HCT116 (cell line): ENCODE results near the gene COL9A3. TPM values are rescaled to one million over a fixed set of nuclear protein-coding genes. Genes with fewer than 3 reads are reported as not detected.

Source experiments
- ATAC-seq: fragments of 200-7000 bp; cut with Tn5 transposase; 2 replicates; pipeline ENCODE4 v1.9.1; 2020; ENCODE audit warnings: mild to moderate bottlenecking, moderate library complexity
- BruUV-seq: library from RNA; stranded (reverse); fragments of 400-500 nt; replicated peaks from 2 replicates; lab custom pipeline; 2021; lab: Mats Ljungman, UMichigan
- CTCF ChIA-PET: fragments of 300-600 bp; sonication (Branson Sonifier 250); formaldehyde crosslinking; loops from one replicate; lab custom pipeline; 2021; ENCODE audit warnings: antibody characterized with exemption; lab: Charles Lee
- POLR2A ChIA-PET: fragments of 300-600, 350-600 bp; sonication (Branson Sonifier 250); formaldehyde crosslinking; loops from one replicate; lab custom pipeline; 2021; ENCODE audit warnings: antibody characterized with exemption; lab: Charles Lee
- RAD21 ChIA-PET, 2 experiments: fragments of 300-600 bp; sonication (Branson Sonifier 250); formaldehyde crosslinking; loops; one replicate each; lab custom pipeline; 2023; ENCODE audit warnings: low total read pairs in 2 of 2; ENCODE audit not compliant: uncharacterized antibody in 2 of 2, unreplicated experiment in 2 of 2, low non-redundant PET in 1 of 2; lab: Charles Lee
- DNase-seq: peaks from one replicate; pipeline ENCODE4 v3.0.0-alpha.2; 2010; ENCODE audit warnings: low read depth, low spot score
- H2AFZ ChIP-seq: fragments of 200-600 bp; shearing (Covaris generic), sonication (generic); 2 replicates; pipeline ENCODE4 v1.6.1; 2017; ENCODE audit warnings: low read depth, mixed run types, mixed read lengths, antibody characterized with exemption, low read length; ENCODE audit not compliant: poor library complexity, severe bottlenecking
- H3K27ac ChIP-seq: 2 replicates; pipeline ENCODE4 v1.5.1; 2012; ENCODE audit warnings: low read depth, low read length
- H3K27me3 ChIP-seq: fragments of 200-600 bp; sonication (generic); 2 replicates; pipeline ENCODE4 v1.6.1; 2016; ENCODE audit warnings: mixed run types, low read length, mixed read lengths; ENCODE audit not compliant: insufficient read depth
- H3K36me3 ChIP-seq, 2 experiments: fragments of 200-500 bp in 1 of 2; fragments of 200-600 bp in 1 of 2; sonication (Bioruptor generic) in 1 of 2; sonication (generic) in 1 of 2; 2 replicates each; pipeline versions ENCODE4 v1.5.1 to v1.6.1; 2014 to 2016; ENCODE audit warnings: low read length in 2 of 2, inconsistent platforms in 1 of 2, mixed read lengths in 1 of 2, mixed run types in 1 of 2; ENCODE audit not compliant: insufficient read depth in 2 of 2, control insufficient read depth in 1 of 2
- H3K4me1 ChIP-seq, 2 experiments: fragments of 200-600 bp in 1 of 2; sonication (generic) in 1 of 2; 2 replicates each; pipeline versions ENCODE4 v1.5.1 to v1.6.1; 2012 to 2017; ENCODE audit warnings: low read length in 2 of 2, inconsistent platforms in 1 of 2, mild to moderate bottlenecking in 1 of 2, mixed read lengths in 1 of 2, mixed run types in 1 of 2, moderate library complexity in 1 of 2; ENCODE audit not compliant: insufficient read depth in 2 of 2, control insufficient read depth in 1 of 2
- H3K4me2 ChIP-seq: fragments of 200-600 bp; sonication (generic); 2 replicates; pipeline ENCODE4 v1.6.1; 2017; ENCODE audit warnings: mixed run types, low read length, mixed read lengths
- H3K4me3 ChIP-seq, 2 experiments: fragments of 200-600 bp in 1 of 2; sonication (generic) in 1 of 2; replicated peaks in 1 of 2; 2 replicates each; pipeline ENCODE4 v1.5.1; 2011 to 2016; ENCODE audit warnings: low read length in 2 of 2, control low read depth in 1 of 2, low read depth in 1 of 2, mild to moderate bottlenecking in 1 of 2, mixed read lengths in 1 of 2, mixed run types in 1 of 2
- H3K79me2 ChIP-seq: fragments of 200-600 bp; sonication (generic); 2 replicates; pipeline ENCODE4 v1.6.1; 2017; ENCODE audit warnings: mild to moderate bottlenecking, mixed run types, low read length, moderate library complexity, mixed read lengths; ENCODE audit not compliant: insufficient read depth
- H3K9ac ChIP-seq: fragments of 200-600 bp; sonication (generic); 2 replicates; pipeline ENCODE4 v1.6.1; 2016; ENCODE audit warnings: low read length, mixed read lengths
- H3K9me2 ChIP-seq: fragments of 200-600 bp; sonication (generic), shearing (Covaris generic); 2 replicates; pipeline ENCODE4 v1.6.1; 2017; ENCODE audit warnings: mixed run types, mild to moderate bottlenecking, moderate library complexity; ENCODE audit not compliant: insufficient read depth
- H3K9me3 ChIP-seq, 2 experiments: fragments of 200-500 bp in 1 of 2; fragments of 200-600 bp in 1 of 2; sonication (Bioruptor generic) in 1 of 2; sonication (generic) in 1 of 2; 2 replicates each; pipeline ENCODE4 v1.6.1; 2014 to 2017; ENCODE audit warnings: low read length in 2 of 2, mixed read lengths in 2 of 2, inconsistent platforms in 1 of 2, low read depth in 1 of 2, mild to moderate bottlenecking in 1 of 2, mixed run types in 1 of 2, moderate library complexity in 1 of 2; ENCODE audit not compliant: control insufficient read depth in 1 of 2, insufficient read depth in 1 of 2
- H4K20me1 ChIP-seq: fragments of 200-600 bp; sonication (generic), shearing (Covaris generic); 2 replicates; pipeline ENCODE4 v1.6.1; 2017; ENCODE audit warnings: mixed run types, mild to moderate bottlenecking, moderate library complexity; ENCODE audit not compliant: insufficient read depth
- ATF3 ChIP-seq: IDR thresholded peaks from 2 replicates; pipeline ENCODE4 v1.6.1; 2012
- EGR1 ChIP-seq: IDR thresholded peaks from 2 replicates; pipeline ENCODE4 v1.6.1; 2012; ENCODE audit warnings: low read depth
- ELF1 ChIP-seq: IDR thresholded peaks from 2 replicates; pipeline ENCODE4 v1.6.1; 2012; ENCODE audit warnings: low read depth, borderline replicate concordance
- EZH2 ChIP-seq: fragments of 200-600 bp; sonication (generic); IDR thresholded peaks from 2 replicates; pipeline ENCODE4 v1.6.1; 2017; ENCODE audit warnings: antibody characterized with exemption, mixed run types
- FOSL1 ChIP-seq: IDR thresholded peaks from 2 replicates; pipeline ENCODE4 v1.6.1; 2012; ENCODE audit warnings: low read depth
- POLR2AphosphoS5 ChIP-seq: IDR thresholded peaks from 2 replicates; pipeline ENCODE4 v1.6.1; 2011; ENCODE audit warnings: mild to moderate bottlenecking, low read depth, low read length, moderate library complexity
- RAD21 ChIP-seq: IDR thresholded peaks from 2 replicates; pipeline ENCODE4 v1.6.1; 2012; ENCODE audit warnings: low read depth, mild to moderate bottlenecking
- SIN3A ChIP-seq: IDR thresholded peaks from 2 replicates; pipeline ENCODE4 v1.6.1; 2012; ENCODE audit warnings: low read depth
- SRF ChIP-seq: IDR thresholded peaks from 2 replicates; pipeline ENCODE4 v1.6.1; 2012; ENCODE audit warnings: low read depth
- ZFX ChIP-seq: fragments of 450-650 bp; IDR thresholded peaks from 2 replicates; pipeline ENCODE4 v1.6.1; 2017
- ZNF274 ChIP-seq: fragments of 200-500 bp; sonication (Bioruptor generic); IDR thresholded peaks from 2 replicates; pipeline ENCODE4 v1.6.1; 2014; ENCODE audit warnings: mild to moderate bottlenecking, low read depth, low read length, inconsistent platforms
- intact Hi-C: fragments of 100-400 bp; cut with micrococcal nuclease; formaldehyde crosslinking; loops from 2 replicates; pipeline ENCODE4 v1.10.0; 2022
- total RNA-seq: library from RNA; stranded (reverse); gene quantifications from one replicate; pipeline ENCODE4 v1.2.1, GENCODE V29; 2021; ENCODE audit not compliant: unreplicated experiment
- TF ChIP-seq, protein P1 (sequence below), 3 experiments: fragments of 200-600 bp in 1 of 3; sonication (generic) in 1 of 3; IDR thresholded peaks in 2 of 3; conservative IDR thresholded peaks in 1 of 3; 2 replicates each; pipeline ENCODE4 v1.5.1; 2012 to 2017; ENCODE audit warnings: low read depth in 2 of 3, low read length in 2 of 3, antibody characterized with exemption in 1 of 3, borderline replicate concordance in 1 of 3, control low read depth in 1 of 3, mild to moderate bottlenecking in 1 of 3, mixed read lengths in 1 of 3, mixed run types in 1 of 3, moderate library complexity in 1 of 3; ENCODE audit not compliant: insufficient read depth in 1 of 3

The COL9A3 gene
- total RNA-seq, 1 experiment from 2014 or later, result 29.7 TPM

GRCh38 chr20:62820962-62821725 lies 4.3 kb downstream of the COL9A3 start:
- H3K36me3 ChIP-seq, result no peaks in the 10 kb centered on the region
- ATAC-seq (no peak), DNase-seq (no peak)
- no peaks in the 10 kb centered on the region for H3K27me3 ChIP-seq
- POLR2A ChIA-PET, result no interaction called here
- H4K20me1 ChIP-seq, result no peaks in the 10 kb centered on the region
- H3K9me2 ChIP-seq, result no peaks in the 10 kb centered on the region
- TF ChIP-seq SRF (no peak), ELF1 (no peak), EZH2 (no peak)
- no peak overlapping the region for H3K4me3 ChIP-seq
- no peak overlapping the region for H3K9ac ChIP-seq
- CTCF ChIA-PET, result no interaction called here
- H3K4me2 ChIP-seq, result no peak overlapping the region
- no peak overlapping the region; the same call in 1 of the 2 replicates for H3K27ac ChIP-seq
- peaks cover 60 to 73% of the 10 kb centered on the region in 2 experiments for H3K4me1 ChIP-seq
- no TSS peak for BruUV-seq
- H3K9me3 ChIP-seq, result no peaks in the 10 kb centered on the region
- no peak overlapping the region for H2AFZ ChIP-seq
- no peaks in the 10 kb centered on the region for H3K79me2 ChIP-seq
- RAD21 ChIA-PET, result no interaction called here
- intact Hi-C loops, result no loop called here

- POLR2A ChIA-PET, result interaction anchor here (1.4 kb wide), 1 partner anchor 28 kb away, joined by 4 read pairs; no protein-coding TSS in a partner anchor
- RAD21 ChIA-PET, result no interaction called here
Observed at GRCh38 chr20:62821726-62822210, 4.9 kb downstream of the COL9A3 start.

More at GRCh38 chr20:62821726-62822210, 4.9 kb downstream of the COL9A3 start:
- Histone ChIP-seq H3K79me2 (no peaks in the 10 kb centered on the region), H3K4me3 (no peak overlapping the region), H3K9ac (no peak overlapping the region), H3K27ac (peak overlapping the region; percentile 9; the same call in 1 of the 2 replicates), H3K36me3 (no peaks in the 10 kb centered on the region), H2AFZ (no peak overlapping the region), H3K4me2 (no peak overlapping the region), H3K4me1 (peaks cover 56 to 68% of the 10 kb centered on the region in 2 experiments), H3K9me2 (no peaks in the 10 kb centered on the region), H3K9me3 (no peaks in the 10 kb centered on the region), H4K20me1 (no peaks in the 10 kb centered on the region), H3K27me3 (no peaks in the 10 kb centered on the region)
- BruUV-seq, result no TSS peak
- CTCF ChIA-PET, result interaction anchor here (1.2 to 1.8 kb wide), 6 partner anchors 11 to 187 kb away, joined by 4 to 9 read pairs (median 6); no protein-coding TSS in a partner anchor
- DNase-seq (no peak), ATAC-seq (no peak)
- intact Hi-C loops, result loop anchor here (2.0 kb wide), 1 partner anchor 187 kb away; no protein-coding TSS in a partner anchor
- TF ChIP-seq FOSL1, result no peak
- no peak for TF ChIP-seq ATF3
- TF ChIP-seq, protein P1, sequence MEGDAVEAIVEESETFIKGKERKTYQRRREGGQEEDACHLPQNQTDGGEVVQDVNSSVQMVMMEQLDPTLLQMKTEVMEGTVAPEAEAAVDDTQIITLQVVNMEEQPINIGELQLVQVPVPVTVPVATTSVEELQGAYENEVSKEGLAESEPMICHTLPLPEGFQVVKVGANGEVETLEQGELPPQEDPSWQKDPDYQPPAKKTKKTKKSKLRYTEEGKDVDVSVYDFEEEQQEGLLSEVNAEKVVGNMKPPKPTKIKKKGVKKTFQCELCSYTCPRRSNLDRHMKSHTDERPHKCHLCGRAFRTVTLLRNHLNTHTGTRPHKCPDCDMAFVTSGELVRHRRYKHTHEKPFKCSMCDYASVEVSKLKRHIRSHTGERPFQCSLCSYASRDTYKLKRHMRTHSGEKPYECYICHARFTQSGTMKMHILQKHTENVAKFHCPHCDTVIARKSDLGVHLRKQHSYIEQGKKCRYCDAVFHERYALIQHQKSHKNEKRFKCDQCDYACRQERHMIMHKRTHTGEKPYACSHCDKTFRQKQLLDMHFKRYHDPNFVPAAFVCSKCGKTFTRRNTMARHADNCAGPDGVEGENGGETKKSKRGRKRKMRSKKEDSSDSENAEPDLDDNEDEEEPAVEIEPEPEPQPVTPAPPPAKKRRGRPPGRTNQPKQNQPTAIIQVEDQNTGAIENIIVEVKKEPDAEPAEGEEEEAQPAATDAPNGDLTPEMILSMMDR (IDR thresholded peaks at IDR 0.05 in 2 of 3, conservative IDR thresholded peaks at IDR 0.05 in 1 of 3; ENCODE audit: borderline replicate concordance in 1 of 3, insufficient read depth in 1 of 3, low read depth in 2 of 3, low read length in 2 of 3), result no peak
- no peak for TF ChIP-seq SRF
- no peak for TF ChIP-seq ELF1
- TF ChIP-seq EGR1, result no peak
- no peak for TF ChIP-seq ZFX
- TF ChIP-seq RAD21, result no peak
- TF ChIP-seq ZNF274, result no peak
- TF ChIP-seq POLR2AphosphoS5, result no peak
- no peak for TF ChIP-seq SIN3A
